ENCODE measurements around the gene CA5A.

- no peak for TF ChIP-seq POLR2AphosphoS5 (IDR thresholded peaks at IDR 0.05; ENCODE audit: low read depth)
- TF ChIP-seq CTCF (IDR thresholded peaks at IDR 0.05; ENCODE audit: insufficient read depth, low read length) = no peak
- TF ChIP-seq SPI1 (IDR thresholded peaks at IDR 0.05; ENCODE audit: borderline replicate concordance, low read depth) = no peak
Measured at GRCh38 chr16:87854053-87854906, 82.0 kb downstream of the CA5A start.

Data from HL-60 (cell line).